Measurements from ENCODE around the gene C3orf18. TPM values are rescaled to one million over a fixed set of nuclear protein-coding genes. Genes with fewer than 3 reads are reported as not detected.

The C3orf18 gene
- total and polyA plus RNA-seq, 9 of the 15 experiments (the other 6 are each of a cell fraction or from before 2014, with no cell fraction given) = 0.01 to 2.3 (median 0.94) TPM

DNA sequence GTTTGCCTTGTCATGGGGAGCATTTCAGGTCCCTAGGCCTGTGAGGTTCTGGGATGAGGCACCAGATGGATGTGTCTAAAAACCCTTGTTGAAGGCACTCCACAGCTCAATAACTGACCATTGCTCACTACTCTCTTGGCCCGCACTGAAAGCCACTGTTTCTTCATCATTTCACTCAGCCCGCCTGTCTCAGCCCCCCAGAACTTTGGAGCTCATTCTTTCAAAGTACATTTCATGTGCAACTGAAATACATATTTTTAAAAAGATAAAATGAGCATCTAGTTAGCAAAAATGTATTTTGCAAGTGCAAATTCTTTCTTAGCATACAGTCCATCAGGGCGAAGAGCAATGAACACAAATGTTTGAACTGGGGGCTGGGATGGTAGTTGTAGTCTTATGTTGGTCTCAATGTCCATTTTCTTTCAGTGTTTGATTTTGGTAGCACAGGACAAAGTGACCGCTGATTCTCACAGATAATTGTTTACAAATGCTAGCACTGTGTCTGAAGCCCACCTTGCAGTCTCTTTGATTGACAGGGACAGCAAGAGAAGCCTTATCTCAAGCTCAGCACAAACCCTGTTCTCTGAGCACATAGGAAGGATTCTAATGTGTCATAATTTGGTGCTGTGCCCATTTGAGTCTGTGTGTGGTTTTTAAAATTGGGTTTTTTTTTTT, 21.3 kb upstream of the C3orf18 start (continued):
- no peak for TF ChIP-seq CC2D1A (IDR thresholded peaks at IDR 0.05)
- TF ChIP-seq PTRF (tag; IDR thresholded peaks at IDR 0.05) = no peak
- peak; percentile 31; the same call in 1 of the 2 replicates for TF ChIP-seq MAFG (tag; conservative IDR thresholded peaks at IDR 0.05)
- TF ChIP-seq, protein P1, sequence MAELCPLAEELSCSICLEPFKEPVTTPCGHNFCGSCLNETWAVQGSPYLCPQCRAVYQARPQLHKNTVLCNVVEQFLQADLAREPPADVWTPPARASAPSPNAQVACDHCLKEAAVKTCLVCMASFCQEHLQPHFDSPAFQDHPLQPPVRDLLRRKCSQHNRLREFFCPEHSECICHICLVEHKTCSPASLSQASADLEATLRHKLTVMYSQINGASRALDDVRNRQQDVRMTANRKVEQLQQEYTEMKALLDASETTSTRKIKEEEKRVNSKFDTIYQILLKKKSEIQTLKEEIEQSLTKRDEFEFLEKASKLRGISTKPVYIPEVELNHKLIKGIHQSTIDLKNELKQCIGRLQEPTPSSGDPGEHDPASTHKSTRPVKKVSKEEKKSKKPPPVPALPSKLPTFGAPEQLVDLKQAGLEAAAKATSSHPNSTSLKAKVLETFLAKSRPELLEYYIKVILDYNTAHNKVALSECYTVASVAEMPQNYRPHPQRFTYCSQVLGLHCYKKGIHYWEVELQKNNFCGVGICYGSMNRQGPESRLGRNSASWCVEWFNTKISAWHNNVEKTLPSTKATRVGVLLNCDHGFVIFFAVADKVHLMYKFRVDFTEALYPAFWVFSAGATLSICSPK (IDR thresholded peaks at IDR 0.05; ENCODE audit: borderline replicate concordance) = no peak
- TF ChIP-seq NR1H2 (CRISPR knock-in tag; IDR thresholded peaks at IDR 0.05) = no peak
- TF ChIP-seq ZNF175 (CRISPR knock-in tag; IDR thresholded peaks at IDR 0.05; ENCODE audit: low read depth) = no peak
- TF ChIP-seq FOXA1 (IDR thresholded peaks at IDR 0.05; ENCODE audit: borderline replicate concordance) = no peak
- no peak for TF ChIP-seq MTA3 (IDR thresholded peaks at IDR 0.05; ENCODE audit: borderline replicate concordance)
- TF ChIP-seq, protein P2, sequence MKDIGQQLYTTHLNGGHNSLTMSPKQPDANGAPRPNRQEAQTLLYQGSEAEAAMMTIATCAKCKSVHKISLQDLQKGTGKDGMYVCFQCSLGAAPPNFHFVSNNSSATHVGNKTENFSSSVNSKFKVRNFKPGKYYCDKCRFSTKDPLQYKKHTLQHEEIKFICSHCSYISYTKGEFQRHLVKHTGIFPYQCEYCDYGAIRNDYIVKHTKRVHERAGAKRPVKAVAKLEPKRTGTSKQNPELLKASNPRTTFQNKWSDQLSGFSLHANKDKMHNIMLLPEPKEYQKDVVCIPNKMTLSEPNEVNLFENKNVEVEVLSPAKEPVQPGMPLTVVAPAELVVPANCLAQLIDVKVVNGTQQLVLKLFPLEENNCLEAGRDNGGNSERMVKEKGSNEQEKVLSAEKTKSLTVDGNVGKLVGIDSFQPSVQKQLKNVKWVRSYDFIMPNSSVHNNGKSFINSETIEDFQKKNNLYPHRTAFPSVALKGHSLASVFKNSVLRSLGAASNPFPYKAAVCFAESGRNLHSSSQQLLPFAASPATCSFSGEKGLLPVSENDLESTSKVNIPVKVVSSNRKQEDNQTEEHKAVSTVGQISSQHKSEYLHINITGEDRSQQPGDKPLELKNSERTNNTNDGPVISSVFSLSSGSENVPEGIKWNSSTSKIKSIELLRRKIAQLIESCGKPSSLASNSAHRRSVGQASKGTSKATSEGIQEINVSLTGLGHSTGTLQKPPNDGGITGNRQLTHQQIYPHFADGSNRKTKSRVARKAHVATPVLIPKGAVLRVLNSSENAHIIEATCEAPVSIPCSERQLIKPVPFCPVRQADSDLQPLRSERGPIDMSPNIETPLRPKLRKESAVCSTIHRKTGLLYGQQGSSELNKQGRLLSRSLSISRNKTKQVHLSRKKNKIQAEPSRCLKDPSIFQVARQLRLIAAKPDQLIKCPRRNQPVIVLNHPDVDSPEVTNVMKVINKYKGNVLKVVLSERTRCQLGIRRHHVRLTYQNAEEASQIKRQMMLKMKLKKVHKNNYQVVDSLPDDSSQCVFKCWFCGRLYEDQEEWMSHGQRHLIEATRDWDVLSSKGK (CRISPR knock-in tag; IDR thresholded peaks at IDR 0.05) = no peak
